PC-9 (cell line): Measurements from ENCODE around the gene PLA2G4D.

Source experiments
- EZH2 ChIP-seq: fragments of 200-600 bp; sonication (generic); IDR thresholded peaks from 2 replicates; pipeline ENCODE4 v1.8.0; 2017; ENCODE audit warnings: antibody characterized with exemption, low read depth
- TF ChIP-seq, protein P1 (sequence below): fragments of 200-600 bp; sonication (generic); conservative IDR thresholded peaks from 2 replicates; pipeline ENCODE4 v1.6.1; 2017; ENCODE audit warnings: mixed run types, antibody characterized with exemption, mild to moderate bottlenecking, moderate library complexity

DNA sequence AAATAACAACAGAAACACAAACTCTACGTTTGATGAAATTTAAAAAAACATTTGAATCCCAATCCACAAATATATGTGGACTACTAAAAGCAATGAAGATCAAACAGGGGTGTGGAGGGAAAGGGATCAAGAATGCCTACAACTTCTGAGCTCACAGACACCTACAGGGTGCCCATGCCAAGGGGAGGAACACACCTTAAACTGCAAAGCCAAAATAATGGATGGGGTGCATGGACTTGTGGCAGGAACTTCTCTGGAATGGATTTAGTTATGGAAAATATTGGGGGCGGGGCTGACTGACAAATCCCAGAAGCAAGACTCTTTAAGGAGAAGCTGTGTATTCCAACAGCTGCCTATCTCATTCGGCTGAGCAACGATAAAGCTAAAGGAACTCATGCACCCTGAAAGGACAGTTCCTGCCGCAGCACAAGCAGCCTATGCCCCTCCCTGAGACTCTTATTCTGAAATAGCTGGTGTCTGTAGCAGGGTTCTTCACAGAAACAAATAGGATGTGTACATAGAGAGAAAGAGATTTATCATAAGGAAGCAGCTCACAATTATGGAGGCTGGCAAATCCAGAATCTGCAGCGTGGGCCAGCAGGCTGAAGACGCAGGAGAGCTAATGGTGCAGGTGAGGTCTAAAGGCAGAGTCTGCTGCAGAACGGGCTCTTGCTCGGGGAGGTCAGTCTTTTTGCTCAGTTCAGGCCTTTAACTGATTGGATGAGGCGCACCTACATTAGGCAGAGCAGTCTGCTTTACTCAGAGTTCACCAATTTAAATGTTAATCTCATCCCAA is 24.5 kb upstream of the PLA2G4D start:
- TF ChIP-seq, protein P1, sequence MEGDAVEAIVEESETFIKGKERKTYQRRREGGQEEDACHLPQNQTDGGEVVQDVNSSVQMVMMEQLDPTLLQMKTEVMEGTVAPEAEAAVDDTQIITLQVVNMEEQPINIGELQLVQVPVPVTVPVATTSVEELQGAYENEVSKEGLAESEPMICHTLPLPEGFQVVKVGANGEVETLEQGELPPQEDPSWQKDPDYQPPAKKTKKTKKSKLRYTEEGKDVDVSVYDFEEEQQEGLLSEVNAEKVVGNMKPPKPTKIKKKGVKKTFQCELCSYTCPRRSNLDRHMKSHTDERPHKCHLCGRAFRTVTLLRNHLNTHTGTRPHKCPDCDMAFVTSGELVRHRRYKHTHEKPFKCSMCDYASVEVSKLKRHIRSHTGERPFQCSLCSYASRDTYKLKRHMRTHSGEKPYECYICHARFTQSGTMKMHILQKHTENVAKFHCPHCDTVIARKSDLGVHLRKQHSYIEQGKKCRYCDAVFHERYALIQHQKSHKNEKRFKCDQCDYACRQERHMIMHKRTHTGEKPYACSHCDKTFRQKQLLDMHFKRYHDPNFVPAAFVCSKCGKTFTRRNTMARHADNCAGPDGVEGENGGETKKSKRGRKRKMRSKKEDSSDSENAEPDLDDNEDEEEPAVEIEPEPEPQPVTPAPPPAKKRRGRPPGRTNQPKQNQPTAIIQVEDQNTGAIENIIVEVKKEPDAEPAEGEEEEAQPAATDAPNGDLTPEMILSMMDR: no peak
- no peak for TF ChIP-seq EZH2
